Smooth muscle cell (in vitro differentiated cells): ENCODE results near the gene KRT4. TPM values are rescaled to one million over a fixed set of nuclear protein-coding genes. Genes with fewer than 3 reads are reported as not detected.

Experiments
- DNase-seq: peaks from one replicate; lab custom pipeline; 2025; ENCODE audit not compliant: unreplicated experiment; lab: John Stamatoyannopoulos, UW
- H2AFZ ChIP-seq: fragments of 200-600 bp; sonication (generic); 2 replicates; pipeline ENCODE4 v1.6.0; 2016; ENCODE audit warnings: antibody characterized with exemption, low read depth, mild to moderate bottlenecking
- H3F3A ChIP-seq: fragments of 200-600 bp; sonication (generic); 2 replicates; pipeline ENCODE4 v1.6.0; 2017; ENCODE audit warnings: antibody characterized with exemption, low read depth
- H3K27ac ChIP-seq: fragments of 200-600 bp; sonication (generic); 2 replicates; pipeline ENCODE4 v1.5.1; 2016; ENCODE audit warnings: low read depth, mild to moderate bottlenecking
- H3K27me3 ChIP-seq: fragments of 200-600 bp; sonication (generic); 2 replicates; pipeline ENCODE4 v1.6.1; 2016; ENCODE audit warnings: low read depth, mild to moderate bottlenecking
- H3K36me3 ChIP-seq: fragments of 200-600 bp; sonication (generic); 2 replicates; pipeline ENCODE4 v1.5.1; 2016; ENCODE audit warnings: low read depth
- H3K4me1 ChIP-seq: fragments of 200-600 bp; sonication (generic); 2 replicates; pipeline ENCODE4 v1.5.1; 2016; ENCODE audit warnings: low read depth
- H3K4me2 ChIP-seq: fragments of 200-600 bp; sonication (generic); 2 replicates; pipeline ENCODE4 v1.6.0; 2016; ENCODE audit warnings: mild to moderate bottlenecking
- H3K4me3 ChIP-seq: fragments of 200-600 bp; sonication (generic); 2 replicates; pipeline ENCODE4 v1.5.1; 2016; ENCODE audit warnings: mild to moderate bottlenecking
- H3K79me2 ChIP-seq: fragments of 200-600 bp; sonication (generic); 2 replicates; pipeline ENCODE4 v1.6.0; 2016; ENCODE audit warnings: low read depth, mild to moderate bottlenecking
- H3K9ac ChIP-seq: fragments of 200-600 bp; sonication (generic); 2 replicates; pipeline ENCODE4 v1.6.0; 2016; ENCODE audit warnings: low read depth
- H3K9me3 ChIP-seq: fragments of 200-600 bp; sonication (generic); replicated peaks from 2 replicates; pipeline ENCODE4 v1.5.1; 2016; ENCODE audit warnings: low read depth
- H4K20me1 ChIP-seq: fragments of 200-600 bp; sonication (generic); 2 replicates; pipeline ENCODE4 v1.6.0; 2016; ENCODE audit warnings: low read depth
- WGBS: methylation state at CpG from one replicate; pipeline ENCODE4 v1.1.7; 2016; ENCODE audit warnings: low lambda C conversion rate; 5-methylcytosine and 5-hydroxymethylcytosine counted together
- polyA plus RNA-seq: library from polyadenylated mRNA; unstranded; fragments of >200 nt; fragmentation: Nextera tagmentation; extraction: Ambion mirVana; gene quantifications from 2 replicates; pipeline ENCODE4 v1.2.1, GENCODE V29; 2016
- total RNA-seq: library from RNA; depleted of rRNA; stranded (reverse); fragments of >200 nt; gene quantifications from 2 replicates; pipeline ENCODE4 v1.2.3, GENCODE V29; 2014
- TF ChIP-seq, protein P1 (sequence below): fragments of 200-600 bp; sonication (generic); IDR thresholded peaks from 2 replicates; pipeline ENCODE4 v1.5.1; 2017; ENCODE audit warnings: borderline replicate concordance, mild to moderate bottlenecking, antibody characterized with exemption; ENCODE audit not compliant: insufficient read depth, poor library complexity, severe bottlenecking

Gene KRT4
- total and polyA plus RNA-seq, 2 experiments from 2014 or later = not detected

DNA sequence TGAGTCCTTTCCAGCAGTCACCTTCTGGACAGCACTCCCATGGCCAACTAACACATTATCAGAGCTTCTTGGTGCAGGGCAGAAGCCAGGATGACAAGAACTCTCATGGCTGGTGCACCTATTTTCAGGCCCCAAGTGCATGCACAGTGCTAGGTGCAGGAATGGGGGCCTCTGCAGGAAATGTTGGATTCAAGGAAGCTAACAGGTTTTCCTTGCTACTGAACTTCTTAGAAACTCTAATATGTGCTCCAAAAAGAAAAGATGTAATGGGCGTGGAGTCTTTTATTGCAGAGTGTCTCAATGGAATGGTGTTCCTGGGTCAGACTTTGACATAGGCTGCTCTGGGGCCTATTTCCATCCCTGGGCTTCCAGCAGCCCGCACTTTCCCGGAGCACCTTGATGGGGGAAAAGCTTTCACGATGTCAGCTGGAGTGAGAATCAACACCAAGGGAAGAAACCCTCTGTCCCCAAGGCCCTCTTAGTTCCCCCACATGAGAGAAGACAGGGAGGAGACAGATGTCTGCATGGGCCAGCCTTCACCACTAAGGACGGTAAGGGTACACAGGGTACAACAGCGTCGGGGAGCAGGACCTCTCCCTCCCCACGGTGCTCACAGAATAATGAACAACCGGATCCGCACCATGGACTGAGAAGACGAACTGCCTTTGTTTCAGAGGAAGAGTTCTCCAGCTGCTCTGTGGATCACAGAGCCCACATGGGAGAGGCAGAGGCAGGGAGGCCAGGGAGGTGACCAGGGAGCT is 24.9 kb downstream of the KRT4 start:
- no peak for DNase-seq
- Histone ChIP-seq H4K20me1 (no peaks in the 10 kb centered on the region), H3K4me3 (no peak overlapping the region), H3K4me1 (no peaks in the 10 kb centered on the region), H3K9ac (no peak overlapping the region), H2AFZ (no peak overlapping the region), H3K27ac (no peak overlapping the region), H3F3A (no peaks in the 10 kb centered on the region), H3K9me3 (no peaks in the 10 kb centered on the region), H3K79me2 (no peaks in the 10 kb centered on the region), H3K36me3 (no peaks in the 10 kb centered on the region), H3K4me2 (no peak overlapping the region), H3K27me3 (no peaks in the 10 kb centered on the region)
- WGBS = 94% methylated on average over 11 of the region's 11 CpGs
- TF ChIP-seq, protein P1, sequence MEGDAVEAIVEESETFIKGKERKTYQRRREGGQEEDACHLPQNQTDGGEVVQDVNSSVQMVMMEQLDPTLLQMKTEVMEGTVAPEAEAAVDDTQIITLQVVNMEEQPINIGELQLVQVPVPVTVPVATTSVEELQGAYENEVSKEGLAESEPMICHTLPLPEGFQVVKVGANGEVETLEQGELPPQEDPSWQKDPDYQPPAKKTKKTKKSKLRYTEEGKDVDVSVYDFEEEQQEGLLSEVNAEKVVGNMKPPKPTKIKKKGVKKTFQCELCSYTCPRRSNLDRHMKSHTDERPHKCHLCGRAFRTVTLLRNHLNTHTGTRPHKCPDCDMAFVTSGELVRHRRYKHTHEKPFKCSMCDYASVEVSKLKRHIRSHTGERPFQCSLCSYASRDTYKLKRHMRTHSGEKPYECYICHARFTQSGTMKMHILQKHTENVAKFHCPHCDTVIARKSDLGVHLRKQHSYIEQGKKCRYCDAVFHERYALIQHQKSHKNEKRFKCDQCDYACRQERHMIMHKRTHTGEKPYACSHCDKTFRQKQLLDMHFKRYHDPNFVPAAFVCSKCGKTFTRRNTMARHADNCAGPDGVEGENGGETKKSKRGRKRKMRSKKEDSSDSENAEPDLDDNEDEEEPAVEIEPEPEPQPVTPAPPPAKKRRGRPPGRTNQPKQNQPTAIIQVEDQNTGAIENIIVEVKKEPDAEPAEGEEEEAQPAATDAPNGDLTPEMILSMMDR = no peak

DNA sequence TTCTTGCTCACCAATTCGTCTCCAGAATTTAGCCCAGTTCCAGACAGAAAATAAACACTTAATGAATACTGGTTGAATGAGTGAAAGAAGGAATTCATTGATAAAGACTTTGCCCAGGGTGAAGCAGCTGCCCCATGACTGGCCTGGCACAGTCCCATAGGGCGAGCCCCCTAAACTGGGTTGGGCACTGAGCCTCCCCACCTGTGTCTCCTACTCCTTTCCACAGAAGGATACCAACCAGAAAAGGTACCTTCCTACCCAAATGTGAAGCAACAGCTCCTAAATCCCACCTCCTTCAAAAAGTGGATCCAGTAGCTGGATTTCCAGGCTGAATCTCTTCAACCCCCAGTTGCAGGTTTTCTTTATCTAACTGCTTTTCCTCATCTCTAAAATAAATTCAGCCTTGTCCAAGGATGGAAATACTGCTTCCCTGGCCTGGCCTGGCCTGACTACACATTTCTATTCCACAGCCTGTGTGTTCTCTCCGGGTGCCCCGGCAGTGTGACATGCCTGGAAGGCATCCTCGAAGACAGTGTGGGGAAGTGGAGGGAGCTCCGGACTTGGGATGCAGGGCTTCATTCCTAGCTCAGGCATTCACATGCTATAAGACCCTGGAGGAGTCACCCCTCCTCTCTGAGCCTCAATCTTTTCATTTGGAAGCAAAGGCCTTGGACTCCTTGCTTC is 25.6 kb downstream of the KRT4 start:
- no peak overlapping the region for H2AFZ ChIP-seq
- H3K4me2 ChIP-seq = no peak overlapping the region
- no peak overlapping the region for H3K4me3 ChIP-seq
- no peaks in the 10 kb centered on the region for H3K4me1 ChIP-seq
- no peak for DNase-seq
- 71% methylated on average over 6 of the region's 6 CpGs for WGBS
- no peaks in the 10 kb centered on the region for H3K79me2 ChIP-seq
- no peaks in the 10 kb centered on the region for H3K27me3 ChIP-seq
- no peaks in the 10 kb centered on the region for H3K9me3 ChIP-seq
- TF ChIP-seq, protein P1 = no peak
- no peak overlapping the region for H3K27ac ChIP-seq
- no peaks in the 10 kb centered on the region for H3K36me3 ChIP-seq
- no peak overlapping the region for H3K9ac ChIP-seq
- no peaks in the 10 kb centered on the region for H4K20me1 ChIP-seq
- H3F3A ChIP-seq = no peaks in the 10 kb centered on the region

DNA sequence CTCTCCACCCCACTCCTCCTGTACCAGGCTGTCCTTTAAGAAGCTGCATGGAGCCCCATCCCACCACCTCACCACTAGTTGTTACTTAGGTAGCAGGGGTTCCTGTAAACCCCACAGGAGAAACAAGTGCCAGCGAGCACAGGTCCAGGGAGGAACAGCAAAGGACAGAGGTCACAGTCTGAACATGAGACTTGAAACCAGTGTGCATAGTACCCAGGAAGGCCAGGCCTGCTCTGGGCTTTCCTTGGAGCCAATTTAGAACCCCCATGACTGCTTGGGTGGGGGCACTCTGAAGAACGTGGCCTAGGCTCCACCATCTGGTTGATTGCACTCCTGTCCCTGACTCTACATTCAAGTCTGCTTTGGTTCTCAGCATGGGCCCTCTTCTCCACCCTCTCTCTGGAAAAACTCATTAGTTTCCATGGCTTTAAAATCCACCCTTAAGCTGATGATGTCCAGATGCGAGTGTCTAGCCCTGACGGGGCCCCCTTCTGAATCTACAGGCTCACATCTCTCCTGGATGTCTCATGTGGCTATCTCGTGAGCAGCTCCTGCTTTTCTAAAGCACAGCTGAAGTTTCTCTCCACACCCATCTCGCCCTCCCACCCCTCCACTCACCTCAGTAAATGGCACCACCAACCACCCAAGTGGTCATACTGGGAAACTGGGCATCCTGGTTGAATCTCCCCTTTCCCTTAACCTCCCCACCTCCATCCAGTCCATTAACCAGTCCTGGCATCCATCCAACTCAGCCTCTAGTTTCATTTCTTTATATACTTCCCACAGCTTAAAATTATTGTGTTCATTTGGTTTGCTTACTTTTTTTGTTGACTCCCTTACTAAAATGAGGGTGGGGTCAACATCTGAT is 26.4 kb downstream of the KRT4 start:
- H3K27ac ChIP-seq = no peak overlapping the region
- H3K9ac ChIP-seq = no peak overlapping the region
- TF ChIP-seq, protein P1 = no peak
- peaks cover under 1% of the 10 kb centered on the region for H3K27me3 ChIP-seq
- no peaks in the 10 kb centered on the region for H3K4me1 ChIP-seq
- H3K4me2 ChIP-seq = no peak overlapping the region
- H3K79me2 ChIP-seq = no peaks in the 10 kb centered on the region
- no peaks in the 10 kb centered on the region for H3K9me3 ChIP-seq
- H3K36me3 ChIP-seq = no peaks in the 10 kb centered on the region
- H3K4me3 ChIP-seq = no peak overlapping the region
- no peak overlapping the region for H2AFZ ChIP-seq
- no peak for DNase-seq
- H4K20me1 ChIP-seq = no peaks in the 10 kb centered on the region
- WGBS = 36% methylated on average over 6 of the region's 6 CpGs
- no peaks in the 10 kb centered on the region for H3F3A ChIP-seq
